HepG2 (cell line): ENCODE results near the gene GPR4. TPM values are rescaled to one million over a fixed set of nuclear protein-coding genes. Genes with fewer than 3 reads are reported as not detected.
A peak's percentile ranks its signal among the peaks of the same experiment; 100 is the strongest.

Experiments used
- ATAC-seq: fragments of 200-7000 bp; cut with Tn5 transposase; 3 replicates; pipeline ENCODE4 v1.9.1; 2020; ENCODE audit warnings: mild to moderate bottlenecking, moderate library complexity
- Bru-seq: library from RNA; stranded (reverse); fragments of 400-500 nt; gene quantifications from one replicate; lab custom pipeline; 2021; lab: Mats Ljungman, UMichigan
- BruChase-seq, 2 experiments: library from RNA; stranded (reverse); fragments of 400-500 nt; gene quantifications; one replicate each; lab custom pipeline; 2021; lab: Mats Ljungman, UMichigan
- BruUV-seq: library from RNA; stranded (reverse); fragments of 400-500 nt; replicated peaks from 2 replicates; lab custom pipeline; 2021; lab: Mats Ljungman, UMichigan
- CTCF ChIA-PET: fragments of 300-600 bp; formaldehyde crosslinking; extraction: SDS; loops from one replicate; lab custom pipeline; 2021; ENCODE audit warnings: low total read pairs, inconsistent platforms, low intra/inter-chr PET ratio; lab: Yijun Ruan, JAX
- POLR2A ChIA-PET: fragments of 350-600 bp; sonication (Branson Sonifier 250); formaldehyde crosslinking; loops from one replicate; lab custom pipeline; 2020; ENCODE audit warnings: antibody characterized with exemption, inconsistent platforms; lab: Yijun Ruan, JAX
- DNase-seq: peaks from one replicate; pipeline ENCODE4 v3.0.0-alpha.2; 2015; ENCODE audit warnings: low spot score
- FAIRE-seq: peaks from 3 replicates; lab custom pipeline; 2011; peaks lifted over from hg19 to GRCh38; lab: Jason Lieb, UNC
- H2AFZ ChIP-seq: one replicate; pipeline ENCODE4 v1.6.1; 2011; ENCODE audit warnings: low read length, inconsistent platforms
- H3K27ac ChIP-seq: fragments of 300-600 bp; 3 replicates; pipeline ENCODE4 v1.8.0; 2011; ENCODE audit warnings: mixed run types, mild to moderate bottlenecking, mixed read lengths, low read length, inconsistent platforms; ENCODE audit not compliant: insufficient read depth; ENCODE audit errors: extremely low read length
- H3K27me3 ChIP-seq, 2 experiments: fragments of 200-600 bp in 1 of 2; 2 replicates in 1 of 2; 3 replicates in 1 of 2; pipeline versions ENCODE4 v1.6.0 to v1.8.0; 2011; ENCODE audit warnings: low read length in 2 of 2, mild to moderate bottlenecking in 2 of 2, moderate library complexity in 2 of 2, inconsistent platforms in 1 of 2; ENCODE audit not compliant: insufficient read depth in 2 of 2, control insufficient read depth in 1 of 2
- H3K36me3 ChIP-seq, 2 experiments: fragments of 200-600 bp in 1 of 2; replicated peaks in 1 of 2; 2 replicates in 1 of 2; 3 replicates in 1 of 2; pipeline versions ENCODE4 v1.5.1 to v1.8.0; 2011; ENCODE audit warnings: low read length in 2 of 2, inconsistent platforms in 1 of 2; ENCODE audit not compliant: insufficient read depth in 2 of 2, control insufficient read depth in 1 of 2
- H3K4me1 ChIP-seq: 2 replicates; pipeline ENCODE4 v1.5.1; 2012; ENCODE audit warnings: low read length, inconsistent platforms; ENCODE audit not compliant: insufficient read depth
- H3K4me2 ChIP-seq: 2 replicates; pipeline ENCODE4 v1.6.0; 2011; ENCODE audit warnings: low read depth, low read length, inconsistent platforms
- H3K4me3 ChIP-seq, 3 experiments: fragments of 200-600 bp in 1 of 3; sonication (generic), shearing (Covaris generic) in 1 of 3; replicated peaks in 1 of 3; 2 replicates each; pipeline ENCODE4 v1.5.1; 2011 to 2016; ENCODE audit warnings: low read length in 3 of 3, inconsistent platforms in 2 of 3, low read depth in 2 of 3, mild to moderate bottlenecking in 2 of 3, control low read depth in 1 of 3, mixed read lengths in 1 of 3; ENCODE audit not compliant: insufficient read depth in 1 of 3
- H3K79me2 ChIP-seq: one replicate; pipeline ENCODE4 v1.6.1; 2011; ENCODE audit warnings: low read length, inconsistent platforms; ENCODE audit not compliant: insufficient read depth
- H3K9ac ChIP-seq: 2 replicates; pipeline ENCODE4 v1.6.0; 2011; ENCODE audit warnings: mild to moderate bottlenecking, low read depth, low read length, inconsistent platforms; ENCODE audit not compliant: insufficient read depth
- H3K9me3 ChIP-seq: 2 replicates; pipeline ENCODE4 v1.5.1; 2012; ENCODE audit warnings: mild to moderate bottlenecking, low read length
- H4K20me1 ChIP-seq: 2 replicates; pipeline ENCODE4 v1.6.0; 2011; ENCODE audit warnings: inconsistent platforms, mild to moderate bottlenecking, low read length, moderate library complexity; ENCODE audit not compliant: insufficient read depth
- EZH2 ChIP-seq: conservative IDR thresholded peaks from 2 replicates; pipeline ENCODE4 v1.6.1; 2012; ENCODE audit warnings: mild to moderate bottlenecking, low read depth, low read length, moderate library complexity
- SP1 ChIP-seq, 2 experiments: fragments of 450-650 bp in 1 of 2; sonication (generic) in 1 of 2; formaldehyde crosslinking in 1 of 2; IDR thresholded peaks; 2 replicates each; pipeline versions ENCODE4 v1.4.0 to v1.6.1; 2016 to 2020; ENCODE audit warnings: missing genetic modification reagents in 1 of 2
- TOPORS ChIP-seq: sonication (generic); formaldehyde crosslinking; IDR thresholded peaks from 2 replicates; pipeline ENCODE4 v1.8.0; 2023; ENCODE audit warnings: mild to moderate bottlenecking, missing genetic modification reagents
- ZNF484 ChIP-seq: sonication (generic); formaldehyde crosslinking; IDR thresholded peaks from 2 replicates; pipeline ENCODE4 v1.5.1; 2020; ENCODE audit warnings: mild to moderate bottlenecking, low read depth, missing genetic modification reagents, borderline replicate concordance
- ZNF629 ChIP-seq: sonication (generic); formaldehyde crosslinking; conservative IDR thresholded peaks from 2 replicates; pipeline ENCODE4 v1.5.0; 2020; ENCODE audit warnings: missing genetic modification reagents
- ZNF652 ChIP-seq: IDR thresholded peaks from 2 replicates; pipeline ENCODE4 v1.6.1; 2016; ENCODE audit warnings: low read depth, borderline replicate concordance
- ZNF713 ChIP-seq: sonication (generic); formaldehyde crosslinking; IDR thresholded peaks from 2 replicates; pipeline ENCODE4 v1.4.0; 2020; ENCODE audit warnings: mild to moderate bottlenecking, missing genetic modification reagents
- ZNF768 ChIP-seq: sonication (generic); formaldehyde crosslinking; IDR thresholded peaks from 2 replicates; pipeline ENCODE4 v1.4.0; 2020; ENCODE audit warnings: missing genetic modification reagents
- ZNF777 ChIP-seq: sonication (generic); formaldehyde crosslinking; IDR thresholded peaks from 2 replicates; pipeline ENCODE4 v1.4.0; 2020; ENCODE audit warnings: missing genetic modification reagents
- WGBS: methylation state at CpG from one replicate; pipeline ENCODE4 v1.1.6; 2017; ENCODE audit warnings: low lambda C conversion rate; 5-methylcytosine and 5-hydroxymethylcytosine counted together
- in situ Hi-C: cut with HindIII; loops from 2 replicates; pipeline ENCODE4 v1.10.0; 2017; ENCODE audit warnings: low pct_unique_long_range_greater_than_20kb; ENCODE audit not compliant: extremely low pct_ligation_motif_present
- intact Hi-C: fragments of 100-400 bp; cut with micrococcal nuclease; formaldehyde crosslinking; loops from one replicate; pipeline ENCODE4 v1.10.0; 2022; ENCODE audit not compliant: unreplicated experiment
- long read RNA-seq, 2 experiments: library from RNA in 1 of 2; library from polyadenylated mRNA in 1 of 2; stranded (forward) in 1 of 2; unstranded in 1 of 2; transcript quantifications; one replicate each; pipeline ENCODE4 v2.0.0, GENCODE V29; 2019 to 2022
- polyA minus RNA-seq, 3 experiments: library from RNA; depleted of rRNA, polyadenylated mRNA; stranded (reverse); fragments of >200 nt; gene quantifications; 2 replicates each; pipeline ENCODE4 v1.2.3, GENCODE V29; 2011; ENCODE audit warnings: low replicate concordance in 1 of 3
- polyA plus RNA-seq, 8 experiments: library from polyadenylated mRNA; depleted of rRNA in 3 of 8; stranded (reverse) in 7 of 8; unstranded in 1 of 8; fragments of >200 nt; fragmentation: Illumina TruSeq in 4 of 8; extraction: Trizol in 4 of 8; gene quantifications; 2 replicates each; pipeline versions ENCODE4 v1.2.1 to v1.2.3, GENCODE V29; 2011 to 2016; ENCODE audit warnings: low read depth in 4 of 8, missing spikeins in 1 of 8, mixed read lengths in 1 of 8; ENCODE audit not compliant: insufficient read depth in 1 of 8
- total RNA-seq, 5 experiments: library from RNA; depleted of rRNA; stranded (reverse); fragments of >200 nt; fragmentation: Illumina TruSeq; extraction: Trizol; gene quantifications; 2 replicates each; pipeline ENCODE4 v1.2.3, GENCODE V29; 2016; ENCODE audit warnings: low read depth in 1 of 5
- TF ChIP-seq, protein P1 (sequence below): sonication (generic); formaldehyde crosslinking; IDR thresholded peaks from 2 replicates; pipeline ENCODE4 v1.5.1; 2020; ENCODE audit warnings: mild to moderate bottlenecking, missing genetic modification reagents, borderline replicate concordance
- TF ChIP-seq, protein P2 (sequence below): sonication (generic); formaldehyde crosslinking; IDR thresholded peaks from 2 replicates; pipeline ENCODE4 v1.5.0; 2020; ENCODE audit warnings: missing genetic modification reagents

Gene GPR4
- total RNA-seq (2016; rRNA removed; fragmentation: Illumina TruSeq; extraction: Trizol) (not detected in 2 replicates), polyA plus RNA-seq (2011; rRNA removed) (0.15 TPM in 1 of 2 replicates, not detected in the other), polyA minus RNA-seq (2011; rRNA and poly(A)+ RNA removed; ENCODE audit: low replicate concordance) (0.12 TPM in 1 of 2 replicates, not detected in the other), Bru-seq, nascent RNA (not detected), BruChase-seq, experiment 1, labeled RNA remaining after a 6-hour chase (not detected), BruChase-seq, experiment 2, labeled RNA remaining after a 2-hour chase (not detected)
- not detected in 2 replicates for total RNA-seq (2016; cell fraction: cytosol; rRNA removed; fragmentation: Illumina TruSeq; extraction: Trizol; ENCODE audit: low read depth)
- total RNA-seq (2016; cell fraction: insoluble cytoplasmic fraction; rRNA removed; fragmentation: Illumina TruSeq; extraction: Trizol), result not detected in 2 replicates
- total RNA-seq (2016; cell fraction: membrane; rRNA removed; fragmentation: Illumina TruSeq; extraction: Trizol), result not detected in 2 replicates
- total RNA-seq (2016; cell fraction: nucleus; rRNA removed; fragmentation: Illumina TruSeq; extraction: Trizol), result not detected in 2 replicates
- polyA plus RNA-seq (2011; cell fraction: cytosol; rRNA removed), result not detected in 2 replicates
- polyA plus RNA-seq (2011; cell fraction: nucleus; rRNA removed), result not detected in 2 replicates
- not detected in 2 replicates for polyA plus RNA-seq (2012)
- not detected in 2 replicates for polyA plus RNA-seq (2016; cell fraction: cytosol; fragmentation: Illumina TruSeq; extraction: Trizol; ENCODE audit: low read depth)
- not detected in 2 replicates for polyA plus RNA-seq (2016; cell fraction: insoluble cytoplasmic fraction; fragmentation: Illumina TruSeq; extraction: Trizol; ENCODE audit: low read depth)
- polyA plus RNA-seq (2016; cell fraction: membrane; fragmentation: Illumina TruSeq; extraction: Trizol; ENCODE audit: low read depth), result not detected in 2 replicates
- not detected in 2 replicates for polyA plus RNA-seq (2016; cell fraction: nucleus; fragmentation: Illumina TruSeq; extraction: Trizol; ENCODE audit: insufficient read depth, low read depth)
- not detected in 2 replicates for polyA minus RNA-seq (2011; cell fraction: cytosol; rRNA and poly(A)+ RNA removed)
- not detected in 2 replicates for polyA minus RNA-seq (2011; cell fraction: nucleus; rRNA and poly(A)+ RNA removed)
- long read RNA-seq, experiment 1, result 0 reads
- long read RNA-seq, experiment 2, result 0 reads

DNA sequence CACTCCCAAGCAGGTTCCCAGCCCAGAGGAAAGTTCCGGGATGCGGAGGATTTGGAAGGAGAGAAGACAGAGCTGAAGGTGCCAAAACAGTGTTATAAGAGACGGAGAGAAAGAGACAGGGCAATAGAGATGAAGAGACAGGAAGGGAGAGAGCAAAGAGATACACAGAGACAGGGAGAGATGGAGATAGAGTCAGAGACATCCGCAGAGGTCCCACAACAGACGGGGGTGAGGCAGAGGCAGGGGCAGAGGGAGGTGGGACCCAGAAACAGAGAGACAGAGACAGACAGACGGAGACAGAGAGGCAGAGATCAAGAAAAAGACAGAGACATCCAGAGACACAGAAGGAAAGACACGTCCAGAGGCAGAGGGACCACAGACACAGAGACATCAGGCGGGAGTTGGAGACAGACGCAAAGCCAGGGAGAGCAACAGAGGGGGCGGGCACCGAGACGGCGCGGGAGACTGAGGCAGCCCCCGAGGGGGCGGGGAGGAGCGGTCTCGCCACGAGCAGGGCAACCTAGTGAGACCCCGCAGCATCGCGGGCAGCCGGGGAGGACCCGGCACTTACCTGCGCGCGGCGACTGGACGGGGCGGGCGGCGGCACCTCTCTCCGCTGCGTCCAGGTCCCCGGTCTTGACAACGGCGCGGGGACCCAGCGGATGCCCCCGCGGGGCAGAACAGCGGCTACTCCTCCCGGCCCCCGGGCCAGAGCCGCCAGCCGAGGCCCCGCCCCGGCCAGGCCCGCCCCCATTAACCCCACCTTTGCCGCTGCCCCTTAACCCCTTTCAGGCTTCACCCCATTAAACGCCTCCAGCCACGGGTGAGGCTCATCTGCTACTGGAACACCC, at the start of gene GPR4:
Gene GPR4 (minus strand): TSS at position 689 of the 851 bp plus-strand sequence. CDS start 10,346 bp downstream, outside the sequence.
- Histone ChIP-seq H4K20me1 (no peaks in the 10 kb centered on the region), H3K36me3 (no peaks in the 10 kb centered on the region), H3K27me3 (peaks cover 7 to 55% of the 10 kb centered on the region in 2 experiments), H2AFZ (no peak within 1 kb of the TSS), H3K27ac (no peak within 1 kb of the TSS), H3K9ac (no peak within 1 kb of the TSS), H3K4me2 (peak within 1 kb of the TSS; percentile 23; the same call in 1 of the 2 replicates), H3K9me3 (no peaks in the 10 kb centered on the region), H3K4me3 (peak within 1 kb of the TSS in 1 of 3 experiments; percentile 40; a peak in 1 of 6 replicates), H3K79me2 (no peaks in the 10 kb centered on the region), H3K4me1 (peaks cover 2% of the 10 kb centered on the region; the same call in 1 of the 2 replicates)
- intact Hi-C loops (no loop called here), in situ Hi-C loops (no loop called here)
- POLR2A ChIA-PET, result interaction anchor here (1.5 kb wide), 1 partner anchor 11 kb away, joined by 3 read pairs; no protein-coding TSS in a partner anchor
- WGBS, result 14% methylated on average over 19 of the region's 52 CpGs
- CTCF ChIA-PET, result no interaction called here
- no peak for DNase-seq
- FAIRE-seq, result no peak
- no TSS peak for BruUV-seq
- peak; percentile 83 for ATAC-seq
- TF ChIP-seq, protein P1, sequence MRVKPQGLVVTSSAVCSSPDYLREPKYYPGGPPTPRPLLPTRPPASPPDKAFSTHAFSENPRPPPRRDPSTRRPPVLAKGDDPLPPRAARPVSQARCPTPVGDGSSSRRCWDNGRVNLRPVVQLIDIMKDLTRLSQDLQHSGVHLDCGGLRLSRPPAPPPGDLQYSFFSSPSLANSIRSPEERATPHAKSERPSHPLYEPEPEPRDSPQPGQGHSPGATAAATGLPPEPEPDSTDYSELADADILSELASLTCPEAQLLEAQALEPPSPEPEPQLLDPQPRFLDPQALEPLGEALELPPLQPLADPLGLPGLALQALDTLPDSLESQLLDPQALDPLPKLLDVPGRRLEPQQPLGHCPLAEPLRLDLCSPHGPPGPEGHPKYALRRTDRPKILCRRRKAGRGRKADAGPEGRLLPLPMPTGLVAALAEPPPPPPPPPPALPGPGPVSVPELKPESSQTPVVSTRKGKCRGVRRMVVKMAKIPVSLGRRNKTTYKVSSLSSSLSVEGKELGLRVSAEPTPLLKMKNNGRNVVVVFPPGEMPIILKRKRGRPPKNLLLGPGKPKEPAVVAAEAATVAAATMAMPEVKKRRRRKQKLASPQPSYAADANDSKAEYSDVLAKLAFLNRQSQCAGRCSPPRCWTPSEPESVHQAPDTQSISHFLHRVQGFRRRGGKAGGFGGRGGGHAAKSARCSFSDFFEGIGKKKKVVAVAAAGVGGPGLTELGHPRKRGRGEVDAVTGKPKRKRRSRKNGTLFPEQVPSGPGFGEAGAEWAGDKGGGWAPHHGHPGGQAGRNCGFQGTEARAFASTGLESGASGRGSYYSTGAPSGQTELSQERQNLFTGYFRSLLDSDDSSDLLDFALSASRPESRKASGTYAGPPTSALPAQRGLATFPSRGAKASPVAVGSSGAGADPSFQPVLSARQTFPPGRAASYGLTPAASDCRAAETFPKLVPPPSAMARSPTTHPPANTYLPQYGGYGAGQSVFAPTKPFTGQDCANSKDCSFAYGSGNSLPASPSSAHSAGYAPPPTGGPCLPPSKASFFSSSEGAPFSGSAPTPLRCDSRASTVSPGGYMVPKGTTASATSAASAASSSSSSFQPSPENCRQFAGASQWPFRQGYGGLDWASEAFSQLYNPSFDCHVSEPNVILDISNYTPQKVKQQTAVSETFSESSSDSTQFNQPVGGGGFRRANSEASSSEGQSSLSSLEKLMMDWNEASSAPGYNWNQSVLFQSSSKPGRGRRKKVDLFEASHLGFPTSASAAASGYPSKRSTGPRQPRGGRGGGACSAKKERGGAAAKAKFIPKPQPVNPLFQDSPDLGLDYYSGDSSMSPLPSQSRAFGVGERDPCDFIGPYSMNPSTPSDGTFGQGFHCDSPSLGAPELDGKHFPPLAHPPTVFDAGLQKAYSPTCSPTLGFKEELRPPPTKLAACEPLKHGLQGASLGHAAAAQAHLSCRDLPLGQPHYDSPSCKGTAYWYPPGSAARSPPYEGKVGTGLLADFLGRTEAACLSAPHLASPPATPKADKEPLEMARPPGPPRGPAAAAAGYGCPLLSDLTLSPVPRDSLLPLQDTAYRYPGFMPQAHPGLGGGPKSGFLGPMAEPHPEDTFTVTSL (CRISPR knock-in tag), result no peak
- TF ChIP-seq ZNF713 (CRISPR knock-in tag) (no peak), ZNF768 (CRISPR knock-in tag) (peak; percentile 27; the same call in 1 of the 2 replicates), ZNF484 (CRISPR knock-in tag) (no peak), ZNF777 (CRISPR knock-in tag) (peak; percentile 89), ZNF629 (CRISPR knock-in tag) (no peak), TOPORS (CRISPR knock-in tag) (no peak), ZNF652 (CRISPR knock-in tag) (peak; percentile 87; the same call in 1 of the 2 replicates), EZH2 (peak; percentile 35; the same call in 1 of the 2 replicates), SP1 (IDR thresholded peaks at IDR 0.05) (no peak), SP1 (CRISPR knock-in tag; IDR thresholded peaks at IDR 0.05) (0 out of 2 replicates have a peak, but pooled peaks have one; percentile 24)
- TF ChIP-seq, protein P2, sequence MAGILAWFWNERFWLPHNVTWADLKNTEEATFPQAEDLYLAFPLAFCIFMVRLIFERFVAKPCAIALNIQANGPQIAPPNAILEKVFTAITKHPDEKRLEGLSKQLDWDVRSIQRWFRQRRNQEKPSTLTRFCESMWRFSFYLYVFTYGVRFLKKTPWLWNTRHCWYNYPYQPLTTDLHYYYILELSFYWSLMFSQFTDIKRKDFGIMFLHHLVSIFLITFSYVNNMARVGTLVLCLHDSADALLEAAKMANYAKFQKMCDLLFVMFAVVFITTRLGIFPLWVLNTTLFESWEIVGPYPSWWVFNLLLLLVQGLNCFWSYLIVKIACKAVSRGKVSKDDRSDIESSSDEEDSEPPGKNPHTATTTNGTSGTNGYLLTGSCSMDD, result no peak
